Chondrocyte (in vitro differentiated cells): ENCODE measurements around the gene KMT5B. TPM values are rescaled to one million over a fixed set of nuclear protein-coding genes. Genes with fewer than 3 reads are reported as not detected.
A peak's percentile ranks its signal among the peaks of the same experiment; 100 is the strongest.

Experiments used
- DNase-seq: peaks from one replicate; pipeline ENCODE4 v3.0.0; 2021; ENCODE audit warnings: mixed read lengths, low spot score
- H3K27ac Mint-ChIP-seq: one replicate; pipeline ENCODE4 v1.8.0; 2021; ENCODE audit warnings: mild to moderate bottlenecking, moderate library complexity, mixed read lengths; ENCODE audit not compliant: unreplicated experiment
- H3K27me3 Mint-ChIP-seq: 2 replicates; pipeline ENCODE4 v1.8.0; 2021; ENCODE audit warnings: low read depth, mixed read lengths
- H3K36me3 Mint-ChIP-seq: 2 replicates; pipeline ENCODE4 v1.8.0; 2021; ENCODE audit warnings: low read depth, mixed read lengths
- H3K4me1 Mint-ChIP-seq: 2 replicates; pipeline ENCODE4 v1.8.0; 2021; ENCODE audit warnings: low read depth, mild to moderate bottlenecking, mixed read lengths
- H3K4me3 Mint-ChIP-seq: one replicate; pipeline ENCODE4 v1.8.0; 2021; ENCODE audit warnings: mild to moderate bottlenecking, moderate library complexity, mixed read lengths; ENCODE audit not compliant: unreplicated experiment
- H3K9me3 Mint-ChIP-seq: 2 replicates; pipeline ENCODE4 v1.8.0; 2021; ENCODE audit warnings: low read depth, mixed read lengths
- total RNA-seq: library from RNA; stranded (reverse); gene quantifications from 3 replicates; pipeline ENCODE4 v1.2.1, GENCODE V29; 2021
- TF ChIP-seq, protein P1 (sequence below): fragments of 200-600 bp; sonication (generic); IDR thresholded peaks from 2 replicates; pipeline ENCODE4 v1.5.0; 2021; ENCODE audit warnings: antibody characterized with exemption, mild to moderate bottlenecking, moderate library complexity

The KMT5B gene
- total RNA-seq, 1 donor from 2014 or later, result 44.4 TPM

- Mint-ChIP-seq H3K27me3 (no peaks in the 10 kb centered on the region), H3K27ac (peak overlapping the region; percentile 65), H3K4me3 (peak overlapping the region; percentile 10), H3K9me3 (no peaks in the 10 kb centered on the region), H3K36me3 (no peaks in the 10 kb centered on the region), H3K4me1 (peaks cover 56% of the 10 kb centered on the region)
- TF ChIP-seq, protein P1, sequence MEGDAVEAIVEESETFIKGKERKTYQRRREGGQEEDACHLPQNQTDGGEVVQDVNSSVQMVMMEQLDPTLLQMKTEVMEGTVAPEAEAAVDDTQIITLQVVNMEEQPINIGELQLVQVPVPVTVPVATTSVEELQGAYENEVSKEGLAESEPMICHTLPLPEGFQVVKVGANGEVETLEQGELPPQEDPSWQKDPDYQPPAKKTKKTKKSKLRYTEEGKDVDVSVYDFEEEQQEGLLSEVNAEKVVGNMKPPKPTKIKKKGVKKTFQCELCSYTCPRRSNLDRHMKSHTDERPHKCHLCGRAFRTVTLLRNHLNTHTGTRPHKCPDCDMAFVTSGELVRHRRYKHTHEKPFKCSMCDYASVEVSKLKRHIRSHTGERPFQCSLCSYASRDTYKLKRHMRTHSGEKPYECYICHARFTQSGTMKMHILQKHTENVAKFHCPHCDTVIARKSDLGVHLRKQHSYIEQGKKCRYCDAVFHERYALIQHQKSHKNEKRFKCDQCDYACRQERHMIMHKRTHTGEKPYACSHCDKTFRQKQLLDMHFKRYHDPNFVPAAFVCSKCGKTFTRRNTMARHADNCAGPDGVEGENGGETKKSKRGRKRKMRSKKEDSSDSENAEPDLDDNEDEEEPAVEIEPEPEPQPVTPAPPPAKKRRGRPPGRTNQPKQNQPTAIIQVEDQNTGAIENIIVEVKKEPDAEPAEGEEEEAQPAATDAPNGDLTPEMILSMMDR, result no peak
- DNase-seq, result no peak
Observed at GRCh38 chr11:68116974-68117373, 96.1 kb downstream of the KMT5B start.

- TF ChIP-seq, protein P1, result no peak
- no peak for DNase-seq
- Mint-ChIP-seq H3K36me3 (no peaks in the 10 kb centered on the region), H3K4me1 (peaks cover 54% of the 10 kb centered on the region), H3K4me3 (no peak overlapping the region), H3K27me3 (no peaks in the 10 kb centered on the region), H3K27ac (no peak overlapping the region), H3K9me3 (no peaks in the 10 kb centered on the region)
Observed at GRCh38 chr11:68116126-68116525, 97.0 kb downstream of the KMT5B start.

DNA sequence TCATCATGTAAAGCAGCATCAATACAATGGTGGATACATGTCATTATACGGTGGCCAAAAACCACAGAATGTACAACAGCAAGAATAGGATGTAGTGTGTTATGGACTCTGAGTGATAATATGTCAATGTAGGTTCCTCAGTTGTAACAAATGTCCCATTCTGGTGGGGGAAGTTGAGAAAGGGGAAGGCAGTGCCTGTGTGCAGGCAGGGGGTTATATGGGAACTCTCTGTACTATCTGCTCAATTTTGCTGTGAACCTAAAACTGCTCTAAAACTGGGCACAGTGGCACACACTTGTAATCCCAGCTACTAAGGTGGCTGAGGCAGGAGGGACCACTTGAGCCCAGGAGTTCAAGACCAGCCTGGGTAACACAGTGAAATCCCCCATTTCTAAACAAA, 97.8 kb downstream of the KMT5B start:
- DNase-seq, result no peak
- Mint-ChIP-seq H3K36me3 (no peaks in the 10 kb centered on the region), H3K27me3 (no peaks in the 10 kb centered on the region), H3K4me1 (peaks cover 53% of the 10 kb centered on the region), H3K27ac (no peak overlapping the region), H3K4me3 (no peak overlapping the region), H3K9me3 (no peaks in the 10 kb centered on the region)
- TF ChIP-seq, protein P1, result no peak

DNA sequence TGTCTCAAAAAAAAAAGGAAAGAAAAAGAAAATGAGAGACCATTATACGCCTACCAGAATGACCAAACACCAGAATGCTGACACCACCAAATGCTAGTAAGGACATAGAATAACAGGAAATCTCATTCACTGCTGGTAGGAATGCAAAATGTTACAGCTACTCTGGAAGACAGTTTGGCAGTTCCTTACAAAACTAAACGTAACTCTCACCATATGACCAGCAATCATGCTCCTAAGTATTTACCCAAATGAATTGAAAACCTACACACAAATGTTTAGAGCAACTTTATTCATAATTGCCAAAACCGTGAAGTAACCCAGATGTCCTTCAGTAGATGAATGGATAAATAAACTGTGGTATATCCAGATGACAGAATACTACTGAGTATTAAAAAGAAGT, 99.1 kb downstream of the KMT5B start:
- Mint-ChIP-seq H3K9me3 (no peaks in the 10 kb centered on the region), H3K27ac (peak overlapping the region; percentile 72), H3K4me1 (peaks cover 40% of the 10 kb centered on the region), H3K27me3 (no peaks in the 10 kb centered on the region), H3K4me3 (no peak overlapping the region), H3K36me3 (no peaks in the 10 kb centered on the region)
- DNase-seq, result no peak
- TF ChIP-seq, protein P1, result peak; percentile 70

- H3K4me3 Mint-ChIP-seq, result no peak overlapping the region
- no peaks in the 10 kb centered on the region for H3K36me3 Mint-ChIP-seq
- no peaks in the 10 kb centered on the region for H3K27me3 Mint-ChIP-seq
- no peak for DNase-seq
- TF ChIP-seq, protein P1, result no peak
- no peak overlapping the region for H3K27ac Mint-ChIP-seq
- no peaks in the 10 kb centered on the region for H3K9me3 Mint-ChIP-seq
- peaks cover 5% of the 10 kb centered on the region for H3K4me1 Mint-ChIP-seq
Observed at GRCh38 chr11:68107689-68108088, 105.4 kb downstream of the KMT5B start.
